GM12878 (cell line): ENCODE results near the gene SMIM13. TPM values are rescaled to one million over a fixed set of nuclear protein-coding genes. Genes with fewer than 3 reads are reported as not detected.
A peak's percentile ranks its signal among the peaks of the same experiment; 100 is the strongest.

Experiments used
- ATAC-seq: fragments of 200-7000 bp; cut with Tn5 transposase; 3 replicates; pipeline ENCODE4 v1.9.1; 2020; ENCODE audit warnings: mild to moderate bottlenecking, moderate library complexity
- BruUV-seq: library from RNA; stranded (reverse); fragments of 400-500 nt; replicated peaks from 2 replicates; lab custom pipeline; 2021; lab: Mats Ljungman, UMichigan
- CTCF ChIA-PET: fragments of 300-600 bp; sonication (Branson Sonifier 250); formaldehyde crosslinking; extraction: SDS; loops from one replicate; lab custom pipeline; 2021; ENCODE audit warnings: inconsistent platforms; lab: Yijun Ruan, JAX
- POLR2A ChIA-PET: fragments of 350-600 bp; formaldehyde crosslinking; extraction: SDS; loops from one replicate; lab custom pipeline; 2021; ENCODE audit warnings: inconsistent platforms; lab: Charles Lee
- RAD21 ChIA-PET: fragments of 300-600 bp; sonication (Branson Sonifier 250); formaldehyde crosslinking; loops from one replicate; lab custom pipeline; 2023; ENCODE audit warnings: antibody characterized with exemption; ENCODE audit not compliant: unreplicated experiment; lab: Charles Lee
- SMC1A ChIA-PET: fragments of 300-600 bp; sonication (Branson Sonifier 250); formaldehyde crosslinking; loops from one replicate; lab custom pipeline; 2023; ENCODE audit not compliant: unreplicated experiment, uncharacterized antibody; lab: Charles Lee
- DNase-seq: peaks from one replicate; pipeline ENCODE4 v3.0.0-alpha.2; 2011; ENCODE audit warnings: low read depth, low spot score
- FAIRE-seq: peaks from 3 replicates; lab custom pipeline; 2011; peaks lifted over from hg19 to GRCh38; lab: Jason Lieb, UNC
- H2AFZ ChIP-seq: 2 replicates; pipeline ENCODE4 v1.6.0; 2011; ENCODE audit warnings: low read depth, low read length, control low read depth; ENCODE audit not compliant: control insufficient read depth
- H3K27ac ChIP-seq: 2 replicates; pipeline ENCODE4 v1.5.1; 2011; ENCODE audit warnings: control low read depth; ENCODE audit not compliant: control insufficient read depth, insufficient read depth
- H3K27me3 ChIP-seq, 2 experiments: replicated peaks in 1 of 2; 2 replicates each; pipeline versions ENCODE4 v1.6.0 to v1.6.1; 2011; ENCODE audit warnings: low read length in 1 of 2; ENCODE audit not compliant: control insufficient read depth in 2 of 2, insufficient read depth in 2 of 2
- H3K36me3 ChIP-seq, 2 experiments: 2 replicates each; pipeline ENCODE4 v1.5.1; 2011; ENCODE audit warnings: low read length in 1 of 2; ENCODE audit not compliant: control insufficient read depth in 2 of 2, insufficient read depth in 2 of 2
- H3K4me1 ChIP-seq: 2 replicates; pipeline ENCODE4 v1.6.1; 2011; ENCODE audit warnings: mild to moderate bottlenecking, low read length, moderate library complexity, mixed read lengths; ENCODE audit not compliant: control insufficient read depth, insufficient read depth
- H3K4me2 ChIP-seq: 2 replicates; pipeline ENCODE4 v1.6.0; 2011; ENCODE audit warnings: control low read depth; ENCODE audit not compliant: control insufficient read depth, insufficient read depth
- H3K4me3 ChIP-seq: fragments of 200-600 bp; sonication (generic); 2 replicates; pipeline ENCODE4 v1.5.1; 2016
- H3K79me2 ChIP-seq: 2 replicates; pipeline ENCODE4 v1.6.0; 2011; ENCODE audit warnings: low read length; ENCODE audit not compliant: control insufficient read depth, insufficient read depth
- H3K9ac ChIP-seq: 2 replicates; pipeline ENCODE4 v1.8.0; 2011; ENCODE audit warnings: low read length, control low read depth, mixed read lengths; ENCODE audit not compliant: control insufficient read depth, insufficient read depth
- H3K9me3 ChIP-seq: replicated peaks from 3 replicates; pipeline ENCODE4 v1.5.1; 2011; ENCODE audit warnings: mild to moderate bottlenecking, low read length; ENCODE audit not compliant: control insufficient read depth, insufficient read depth
- H4K20me1 ChIP-seq: 2 replicates; pipeline ENCODE4 v1.6.0; 2011; ENCODE audit not compliant: control insufficient read depth, insufficient read depth
- CREM ChIP-seq: IDR thresholded peaks from 2 replicates; pipeline ENCODE4 v1.6.1; 2014; ENCODE audit warnings: antibody characterized with exemption, low read depth
- EED ChIP-seq: sonication (generic); IDR thresholded peaks from 2 replicates; pipeline ENCODE4 v1.6.1; 2016; ENCODE audit warnings: antibody characterized with exemption, low read depth
- ELK1 ChIP-seq: IDR thresholded peaks from 2 replicates; pipeline ENCODE4 v1.6.1; 2012; ENCODE audit warnings: low read depth, low read length, improper control_type of control experiment
- IRF5 ChIP-seq: fragments of 450-650 bp; IDR thresholded peaks from 2 replicates; pipeline ENCODE4 v1.6.1; 2017; ENCODE audit warnings: borderline replicate concordance
- KLF5 ChIP-seq: fragments of 450-650 bp; IDR thresholded peaks from 2 replicates; pipeline ENCODE4 v1.6.1; 2014; ENCODE audit warnings: mild to moderate bottlenecking; ENCODE audit not compliant: partially characterized antibody
- NKRF ChIP-seq: fragments of 450-650 bp; conservative IDR thresholded peaks from 2 replicates; pipeline ENCODE4 v1.6.1; 2017; ENCODE audit warnings: mild to moderate bottlenecking, moderate library complexity
- NR2F1 ChIP-seq: fragments of 450-650 bp; conservative IDR thresholded peaks from 2 replicates; pipeline ENCODE4 v1.6.1; 2017; ENCODE audit warnings: mild to moderate bottlenecking
- NRF1 ChIP-seq: conservative IDR thresholded peaks from 2 replicates; pipeline ENCODE4 v1.6.1; 2011; ENCODE audit warnings: mild to moderate bottlenecking, low read depth, low read length, improper control_type of control experiment
- POU2F2 ChIP-seq: IDR thresholded peaks from 3 replicates; pipeline ENCODE4 v1.6.1; 2011; ENCODE audit warnings: low read depth, mild to moderate bottlenecking, low read length, borderline replicate concordance
- PRDM15 ChIP-seq: fragments of 450-650 bp; formaldehyde crosslinking; IDR thresholded peaks from 2 replicates; pipeline ENCODE4 v1.4.0; 2020; ENCODE audit warnings: mild to moderate bottlenecking, moderate library complexity
- SMAD5 ChIP-seq: IDR thresholded peaks from 2 replicates; pipeline ENCODE4 v1.6.1; 2016; ENCODE audit warnings: antibody characterized with exemption, low read depth
- SMC3 ChIP-seq: IDR thresholded peaks from 2 replicates; pipeline ENCODE4 v1.6.1; 2011; ENCODE audit warnings: low read length, improper control_type of control experiment, borderline replicate concordance
- SREBF1 ChIP-seq: IDR thresholded peaks from 2 replicates; pipeline ENCODE4 v1.6.1; 2012; ENCODE audit warnings: mild to moderate bottlenecking, low read length
- STAT3 ChIP-seq: IDR thresholded peaks from 2 replicates; pipeline ENCODE4 v1.6.1; 2011; ENCODE audit warnings: low read depth, low read length, improper control_type of control experiment
- ZBED1 ChIP-seq: IDR thresholded peaks from 2 replicates; pipeline ENCODE4 v1.6.1; 2016; ENCODE audit warnings: borderline replicate concordance
- WGBS: methylation state at CpG from one replicate; pipeline ENCODE4 v1.1.6; 2016; ENCODE audit warnings: low lambda C conversion rate; ENCODE audit not compliant: insufficient replicate concordance, insufficient coverage; ENCODE audit errors: missing lambda C conversion rate; 5-methylcytosine and 5-hydroxymethylcytosine counted together
- in situ Hi-C: fragments of 300-500 bp; cut with MboI; formaldehyde crosslinking; loops from 9 replicates; pipeline ENCODE4 v1.14.3; 2018; ENCODE audit warnings: mixed read lengths
- intact Hi-C: fragments of 100-400 bp; cut with micrococcal nuclease; formaldehyde crosslinking; loops from one replicate; pipeline ENCODE4 v1.14.2; 2022; ENCODE audit not compliant: unreplicated experiment
- polyA plus RNA-seq, 11 experiments: library from polyadenylated mRNA; depleted of rRNA in 4 of 11; unstranded in 6 of 11; stranded (reverse) in 5 of 11; fragments of >200 nt; fragmentation: Nextera tagmentation in 4 of 11; fragmentation: Illumina TruSeq in 1 of 11; extraction: Ambion mirVana in 4 of 11; extraction: Trizol in 1 of 11; gene quantifications; 1 replicate in 1 of 11; 2 replicates in 10 of 11; pipeline versions ENCODE4 v1.2.1 to v1.2.3, GENCODE V29; 2011 to 2016; ENCODE audit warnings: inconsistent platforms in 2 of 11, missing spikeins in 2 of 11, low read depth in 1 of 11
- total RNA-seq, 4 experiments: library from RNA; depleted of rRNA in 3 of 4; stranded (reverse); fragments of >200 nt in 3 of 4; fragmentation: Illumina TruSeq in 1 of 4; extraction: Trizol in 1 of 4; gene quantifications; 2 replicates each; pipeline versions ENCODE4 v1.2.1 to v1.2.3, GENCODE V29; 2013 to 2021

SMIM13 gene
- total and polyA plus RNA-seq, 10 of the 15 experiments (the other 5 are each of a cell fraction or from before 2014, with no cell fraction given), result 2.0 to 8.5 (median 4.7) TPM

GRCh38 chr6:11122380-11122779 lies 28.7 kb downstream of the SMIM13 start (continued):
- TF ChIP-seq PRDM15 (CRISPR knock-in tag) (no peak), EED (no peak)

- peaks cover 3% of the 10 kb centered on the region for H3K79me2 ChIP-seq
- no peak overlapping the region for H3K9ac ChIP-seq
- BruUV-seq, result no TSS peak
- H2AFZ ChIP-seq, result no peak overlapping the region
- no peak for DNase-seq
- 98% methylated on average over 2 of the region's 2 CpGs for WGBS
- intact Hi-C loops, result no loop called here
- H4K20me1 ChIP-seq, result no peaks in the 10 kb centered on the region
- no peak overlapping the region for H3K4me2 ChIP-seq
- ChIA-PET CTCF (interaction anchor here (1.2 to 1.7 kb wide), 4 partner anchors 9 to 645 kb away, joined by 3 to 6 read pairs (median 4); no protein-coding TSS in a partner anchor), RAD21 (no interaction called here), POLR2A (no interaction called here), SMC1A (interaction anchor here (1.2 to 1.4 kb wide), 2 partner anchors 8 to 12 kb away, joined by 3 to 5 read pairs; no protein-coding TSS in a partner anchor)
- H3K27me3 ChIP-seq, result no peaks in the 10 kb centered on the region
- no peak overlapping the region for H3K27ac ChIP-seq
- H3K9me3 ChIP-seq, result no peaks in the 10 kb centered on the region
- H3K4me3 ChIP-seq, result no peak overlapping the region
- peak; percentile 72 for FAIRE-seq
- H3K4me1 ChIP-seq, result no peaks in the 10 kb centered on the region
- no peak for ATAC-seq
- H3K36me3 ChIP-seq, result 0 out of 4 replicates have a peak, but pooled peaks cover 0 to 2% of the 10 kb centered on the region in 2 experiments
- in situ Hi-C loops, result no loop called here
- TF ChIP-seq STAT3 (no peak), CREM (no peak), NRF1 (no peak), SMC3 (no peak), POU2F2 (no peak), SMAD5 (no peak), SREBF1 (no peak), ZBED1 (no peak), NR2F1 (no peak), NKRF (no peak), KLF5 (no peak), IRF5 (no peak), ELK1 (no peak)
These were observed 30.3 kb downstream of the SMIM13 start for GRCh38 chr6:11123978-11124377.
